Superior temporal gyrus (tissue), 1 donor: ENCODE results near the gene RIN1.
"Not testable (repeated sequence)": the region's sequence is repeated elsewhere in the genome, so short reads cannot be mapped to it uniquely, and the experiment has no call there.

Experiments
- DNase-seq: peaks from one replicate; pipeline ENCODE4 v3.0.0-alpha.2; 2016; ENCODE audit errors: extremely low spot score

The RIN1 gene

GRCh38 chr11:66318600-66318970 lies 17.6 kb downstream of the RIN1 start:
- no peak for DNase-seq

DNA sequence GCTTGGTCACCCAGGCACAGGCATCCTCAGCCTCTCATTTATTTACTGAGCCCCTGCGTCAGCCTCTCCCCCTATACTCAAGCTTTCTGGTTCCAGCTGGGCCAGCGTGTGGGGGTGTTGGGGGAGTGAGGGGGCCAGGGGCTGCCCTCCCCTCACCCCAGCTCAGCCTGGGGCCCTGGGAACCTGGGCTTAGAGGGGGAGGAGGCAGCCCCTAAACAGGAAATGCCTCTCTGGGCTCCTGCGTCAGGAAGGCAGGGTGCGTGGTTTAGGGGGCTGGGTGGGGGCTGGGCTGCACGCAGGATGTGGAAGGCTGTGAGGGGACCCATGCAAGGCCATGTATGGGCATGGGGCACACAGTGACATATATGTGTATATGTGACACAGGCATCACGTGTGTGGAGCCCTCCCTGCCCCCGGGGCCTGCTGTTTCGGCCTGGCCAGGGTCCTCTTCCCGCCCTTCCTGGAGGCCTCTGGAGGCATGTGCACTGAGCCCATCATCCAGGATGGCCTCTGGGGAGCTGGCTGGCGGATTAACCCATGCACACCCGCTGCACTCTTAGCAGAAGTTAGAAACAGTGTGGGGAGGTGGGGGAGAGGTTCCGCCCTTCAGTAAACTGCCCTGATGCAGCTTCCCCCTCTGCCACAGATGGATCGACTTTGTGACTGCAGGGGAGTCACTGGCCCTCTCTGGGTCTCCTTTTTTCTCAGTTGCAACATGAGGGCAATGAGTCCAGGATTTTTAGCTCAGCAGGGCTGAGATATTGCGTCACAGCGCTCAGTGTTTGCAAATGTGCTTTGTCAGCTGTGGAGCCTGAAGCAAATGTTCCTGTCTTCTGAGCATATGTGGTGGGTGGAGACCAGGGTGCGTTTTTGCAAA lies 18.3 kb downstream of the RIN1 start:
- DNase-seq, result no peak

GRCh38 chr11:66317322-66317722 lies 18.9 kb downstream of the RIN1 start:
- no peak for DNase-seq

DNA sequence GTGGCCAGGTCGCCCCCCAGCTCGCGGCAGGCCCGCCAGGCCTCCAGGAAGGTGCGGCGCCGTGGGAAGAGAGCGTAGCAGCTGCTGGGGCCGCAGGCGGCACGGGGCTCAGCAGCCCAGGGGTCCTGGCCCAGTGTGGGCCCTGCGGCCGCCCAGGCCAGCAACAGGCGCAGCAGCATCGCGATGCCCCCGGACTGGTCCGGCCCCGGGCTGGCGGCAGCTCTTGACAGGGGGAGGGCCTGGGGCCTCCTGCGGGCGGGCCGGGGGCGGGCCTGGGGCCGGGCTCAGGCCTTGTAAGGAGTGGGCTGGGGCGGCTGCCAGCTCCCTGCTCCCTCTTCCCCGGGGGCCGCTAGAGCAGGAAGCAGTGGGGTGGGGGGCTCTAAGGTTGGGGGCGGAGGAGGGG lies 19.4 kb downstream of the RIN1 start, which contains the start of gene CD248:
Gene CD248 (minus strand): TSS at position 196 of the 403 bp plus-strand sequence. CDS start 17 bp downstream, at position 179.
- no peak for DNase-seq

GRCh38 chr11:66315921-66316811 lies 20.1 kb downstream of the RIN1 start:
- DNase-seq, result no peak

DNA sequence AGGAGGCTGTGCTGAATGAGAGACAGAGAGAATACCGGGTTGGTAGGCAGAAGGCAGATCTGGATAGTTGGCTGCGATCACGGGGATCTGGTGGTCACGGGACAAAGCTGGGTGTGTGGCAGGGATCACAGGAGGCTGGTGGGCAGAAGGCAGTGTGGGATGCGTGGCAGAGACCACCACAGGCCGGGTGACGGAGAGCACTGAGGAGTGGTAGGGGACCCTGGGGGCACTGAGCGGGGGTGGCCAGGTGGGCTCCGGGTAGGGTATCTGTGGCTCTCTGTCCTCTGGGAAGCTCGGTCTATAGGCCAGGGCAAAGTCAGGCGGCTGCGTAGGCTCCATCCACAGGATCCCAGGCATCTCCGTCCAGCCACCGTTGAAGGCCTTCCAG lies 20.7 kb downstream of the RIN1 start:
- DNase-seq, result no peak

DNA sequence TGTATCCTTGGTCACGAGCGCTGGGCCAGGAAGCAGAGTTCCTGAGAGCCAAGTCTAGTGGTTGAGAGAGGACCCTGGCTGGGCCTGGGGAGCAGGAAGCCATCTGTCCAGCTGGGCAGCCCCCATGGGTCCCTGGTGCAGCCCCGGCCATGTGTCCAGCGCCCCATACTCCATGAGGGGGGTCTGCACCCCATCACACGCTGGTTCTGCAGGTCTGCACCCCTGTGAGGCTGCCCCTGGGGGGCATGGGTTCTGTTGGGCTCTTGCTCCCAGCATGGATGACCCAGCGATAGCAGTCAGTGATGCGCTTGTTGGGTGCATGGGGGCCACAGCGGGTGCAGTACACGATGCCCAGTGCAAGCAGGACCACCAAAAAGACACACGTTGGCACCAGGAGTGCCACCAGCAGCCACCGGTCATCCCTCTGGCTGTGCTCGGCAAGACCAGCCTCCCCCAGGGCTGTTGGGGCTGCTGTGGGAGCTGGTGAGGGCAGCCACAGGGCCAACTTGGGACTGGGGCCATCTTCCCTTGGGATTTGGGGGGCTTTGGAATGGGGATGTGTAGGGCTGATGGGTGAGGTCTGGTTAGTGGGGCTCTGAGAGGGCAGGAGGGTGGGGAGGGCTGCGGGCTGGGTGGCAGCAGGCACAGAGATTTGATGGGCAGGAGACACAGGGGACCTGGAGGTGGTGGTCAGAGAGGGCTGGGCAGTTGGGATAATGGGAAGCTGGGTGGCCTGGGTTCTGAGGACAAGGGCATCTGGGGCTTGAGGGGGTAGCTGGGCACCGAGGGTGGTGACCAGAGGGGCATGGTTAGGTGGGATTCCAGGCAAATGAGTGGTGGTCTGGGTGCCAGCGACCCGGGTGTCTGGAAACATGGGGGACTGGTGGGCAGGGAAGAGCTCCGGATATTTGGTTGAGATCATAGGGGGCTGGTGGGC lies 21.4 kb downstream of the RIN1 start:
- DNase-seq, result no peak

DNA sequence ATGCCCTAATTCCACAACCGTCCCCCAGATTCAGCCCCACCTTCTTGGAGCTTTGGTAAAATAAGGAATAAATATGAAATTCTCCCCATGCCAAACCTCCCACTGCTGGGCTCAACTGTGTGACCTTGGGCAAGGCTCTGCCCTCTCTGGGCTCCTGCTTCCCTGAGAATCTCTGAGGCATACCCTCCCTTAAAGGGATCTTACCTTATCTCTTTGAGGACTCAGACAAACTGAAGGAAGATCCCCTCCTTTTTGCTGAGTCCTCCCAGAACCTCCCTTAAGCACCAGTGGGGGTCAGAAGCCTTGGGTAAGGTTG lies 22.1 kb downstream of the RIN1 start:
- DNase-seq, result no peak

- DNase-seq, result no peak
Measured at GRCh38 chr11:66313321-66314185, 22.7 kb downstream of the RIN1 start.

- peak; percentile 81 for DNase-seq
Measured at GRCh38 chr11:66312549-66313320, 23.5 kb downstream of the RIN1 start.

DNA sequence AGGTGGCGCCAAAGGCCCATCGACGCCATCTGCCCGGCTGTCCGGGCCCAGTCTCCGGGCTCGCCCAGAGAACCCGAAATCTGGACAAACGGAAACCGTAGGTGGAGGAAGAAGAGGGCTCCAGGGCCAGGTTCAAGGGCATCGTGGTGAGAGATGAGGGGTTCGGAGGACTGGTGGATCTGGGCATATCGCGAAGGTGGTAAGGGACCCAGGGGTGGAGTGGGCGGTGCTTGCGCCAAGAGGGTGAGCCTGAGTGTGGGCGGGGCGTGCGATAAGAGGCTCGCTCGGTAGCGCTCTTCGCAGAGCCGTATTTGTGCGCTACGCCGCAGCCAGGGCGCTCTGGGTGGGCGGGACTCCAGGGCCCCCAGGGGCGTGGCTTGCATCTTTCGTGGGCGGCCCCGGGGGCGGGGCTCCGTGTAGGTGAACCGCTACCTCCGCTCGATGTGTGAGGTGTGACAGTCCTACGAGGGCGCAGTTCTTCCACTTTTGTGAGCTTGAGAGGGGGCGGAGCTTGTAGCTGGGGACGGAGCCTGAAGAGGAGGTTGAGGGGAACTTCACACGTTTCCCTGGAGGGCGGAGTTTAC lies 24.2 kb downstream of the RIN1 start:
- DNase-seq, result peak; percentile 85

- DNase-seq, result no peak
Measured at GRCh38 chr11:66311470-66311964, 24.7 kb downstream of the RIN1 start.

DNA sequence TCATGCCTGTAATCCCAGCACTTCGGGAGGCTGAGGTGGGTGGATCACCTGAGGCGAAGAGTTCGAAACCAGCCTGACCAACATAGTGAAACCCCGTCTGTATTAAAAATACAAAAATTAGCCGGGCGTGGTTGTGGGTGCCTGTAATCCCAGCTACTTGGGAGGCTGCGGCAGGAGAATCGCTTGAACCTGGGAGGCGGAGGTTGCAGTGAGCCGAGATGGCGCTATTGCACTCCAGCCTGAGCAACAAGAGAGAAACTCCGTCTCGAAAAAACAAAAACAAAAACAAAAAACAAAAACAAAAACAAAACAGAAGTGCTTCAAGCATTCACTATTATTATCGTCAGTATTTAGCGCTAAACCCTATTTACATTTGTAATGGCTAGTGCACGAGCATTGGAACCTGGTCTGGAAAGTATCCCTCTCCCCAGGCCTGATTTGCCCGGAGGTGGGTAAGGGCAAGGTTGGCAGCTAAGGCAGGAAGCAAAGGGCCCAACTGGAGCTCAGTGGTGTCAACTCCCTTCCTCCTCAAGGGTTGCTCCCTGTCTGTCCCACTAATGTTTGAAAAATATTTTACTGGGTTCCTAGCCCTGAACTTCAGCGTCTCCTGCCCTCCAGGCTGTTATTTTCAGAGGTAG lies 25.3 kb downstream of the RIN1 start:
- not testable (repeated sequence) for DNase-seq

DNA sequence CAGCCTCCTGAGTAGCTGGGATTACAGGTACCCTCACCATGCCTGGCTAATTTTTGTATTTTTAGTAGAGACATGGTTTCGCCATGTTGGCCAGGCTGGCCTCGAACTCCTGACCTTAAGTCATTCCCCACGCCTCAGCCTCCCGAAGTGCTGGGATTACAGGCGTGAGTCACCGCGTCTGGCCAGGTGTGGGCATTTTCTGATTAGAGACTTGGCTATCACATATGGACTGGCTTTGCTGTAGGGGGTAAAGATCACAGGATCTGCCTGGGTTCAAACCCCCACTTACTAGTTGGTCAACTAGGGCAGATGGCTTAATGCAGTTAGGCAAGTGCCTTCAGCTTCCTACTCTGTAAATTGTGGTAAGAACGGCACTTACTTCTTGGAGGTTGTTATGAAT lies 25.9 kb downstream of the RIN1 start:
- no peak for DNase-seq

DNA sequence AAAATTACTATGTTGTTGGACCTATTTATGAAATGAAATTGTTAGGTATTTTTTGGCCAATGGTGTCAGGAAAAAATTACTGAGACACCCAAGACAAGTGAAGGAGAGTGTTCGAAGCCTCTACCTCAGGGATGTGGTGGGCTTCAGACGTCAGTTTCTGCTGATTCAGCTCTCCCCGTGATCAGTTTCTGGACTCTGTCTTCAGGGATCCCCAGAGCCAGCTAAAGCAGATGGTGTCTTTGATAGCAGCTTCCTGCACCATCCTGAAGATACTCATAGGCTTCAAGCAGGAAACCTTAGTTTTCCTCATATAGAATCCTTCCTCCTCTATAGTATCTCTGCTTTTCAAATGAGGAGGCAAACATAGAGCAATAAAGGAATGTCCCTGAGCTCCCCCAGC lies 26.8 kb downstream of the RIN1 start:
- DNase-seq, result no peak

DNA sequence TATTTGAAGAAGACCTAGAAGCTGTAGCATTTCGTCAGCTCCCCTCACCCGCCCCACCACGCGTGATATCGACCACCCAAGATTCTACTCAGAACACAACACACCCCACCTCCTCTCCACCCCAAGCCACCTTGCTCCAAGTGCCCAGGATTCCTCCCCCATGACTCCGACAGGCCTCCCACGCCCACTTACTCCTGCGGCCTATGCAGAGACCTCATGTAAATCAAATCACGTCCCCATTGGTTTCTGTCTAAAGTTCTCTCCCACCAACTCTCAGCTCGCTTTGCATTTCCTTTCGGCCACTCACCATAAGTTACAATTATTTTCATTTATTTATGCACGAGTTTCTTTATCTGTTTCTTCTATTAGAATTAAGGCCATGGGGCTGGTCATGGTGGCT lies 33.6 kb downstream of the RIN1 start:
- no peak for DNase-seq

DNA sequence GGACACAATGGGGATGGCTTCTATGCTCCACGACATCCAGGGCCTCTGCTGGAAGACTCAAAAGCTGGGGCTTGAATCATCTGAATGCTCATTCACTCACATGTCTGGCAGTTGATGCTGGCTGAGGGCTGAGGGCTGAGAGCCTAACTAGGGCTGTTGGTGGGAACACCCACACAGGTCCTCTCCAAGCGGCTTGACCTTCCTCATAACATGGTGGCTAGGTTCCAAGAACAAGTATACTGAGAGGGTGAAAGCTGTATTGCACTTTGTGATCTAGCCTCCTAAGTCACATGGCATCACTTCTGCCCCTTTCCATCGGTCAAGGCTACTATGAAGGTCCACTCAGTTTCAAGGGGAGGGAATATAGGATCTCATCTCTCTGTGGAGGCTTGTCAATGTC lies 37.0 kb downstream of the RIN1 start:
- DNase-seq, result no peak

DNA sequence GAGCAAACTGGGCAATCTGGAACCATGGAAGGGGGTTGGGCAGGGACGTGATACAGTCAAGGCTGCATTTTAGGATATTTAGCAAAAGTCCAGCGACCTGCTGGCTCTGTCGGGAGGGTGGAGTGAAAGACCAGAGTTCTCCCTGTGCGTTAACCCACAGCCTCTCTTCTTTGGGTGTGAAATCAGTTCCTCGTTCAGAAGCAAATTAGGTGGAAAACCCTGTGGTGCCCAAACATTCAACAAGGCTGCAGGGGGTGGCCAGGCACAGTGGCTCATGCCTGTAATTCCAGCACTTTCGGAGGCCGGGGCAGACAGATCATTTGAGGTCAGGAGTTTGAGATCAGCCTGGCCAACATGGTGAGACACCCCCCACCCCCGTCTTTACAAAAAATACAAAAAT lies 38.6 kb downstream of the RIN1 start:
- no peak for DNase-seq
